Activated CD8-positive, alpha-beta memory T cell treated with anti-CD3 and anti-CD28 coated beads, Interleukin-2, amount 50 U/mL, for 1 hour (primary cell): ENCODE measurements around the gene ZMIZ2.

ENCODE experiments used
- DNase-seq: peaks from one replicate; pipeline ENCODE4 v3.0.0-alpha.2; 2020; ENCODE audit errors: extremely low read depth

The ZMIZ2 gene

GRCh38 chr7:44755698-44756627 lies 7.3 kb downstream of the ZMIZ2 start:
- no peak for DNase-seq

GRCh38 chr7:44756904-44757303 lies 8.3 kb downstream of the ZMIZ2 start:
- DNase-seq = no peak

GRCh38 chr7:44757311-44757710 lies 8.7 kb downstream of the ZMIZ2 start:
- no peak for DNase-seq

GRCh38 chr7:44757739-44758138 lies 9.1 kb downstream of the ZMIZ2 start:
- DNase-seq = no peak

- DNase-seq = no peak
These were observed 10.6 kb downstream of the ZMIZ2 start for GRCh38 chr7:44759246-44759645.

GRCh38 chr7:44760034-44760580 lies 11.5 kb downstream of the ZMIZ2 start:
- no peak for DNase-seq

- DNase-seq = no peak
These were observed 12.8 kb downstream of the ZMIZ2 start for GRCh38 chr7:44761207-44762161.

- no peak for DNase-seq
These were observed 13.7 kb downstream of the ZMIZ2 start for GRCh38 chr7:44762300-44762699.

GRCh38 chr7:44762726-44763522 lies 14.3 kb downstream of the ZMIZ2 start:
- no peak for DNase-seq

GRCh38 chr7:44764081-44764480 lies 15.4 kb downstream of the ZMIZ2 start:
- DNase-seq = no peak

GRCh38 chr7:44764665-44765578 lies 16.3 kb downstream of the ZMIZ2 start:
- DNase-seq = no peak

- no peak for DNase-seq
These were observed 17.1 kb downstream of the ZMIZ2 start for GRCh38 chr7:44765579-44766415.

- no peak for DNase-seq
These were observed 17.8 kb downstream of the ZMIZ2 start for GRCh38 chr7:44766416-44766801.

GRCh38 chr7:44767134-44767911 lies 18.7 kb downstream of the ZMIZ2 start:
- DNase-seq = no peak

- DNase-seq = no peak
These were observed 19.4 kb downstream of the ZMIZ2 start for GRCh38 chr7:44767912-44768627.

- no peak for DNase-seq
These were observed 20.2 kb downstream of the ZMIZ2 start for GRCh38 chr7:44768628-44769371.

- no peak for DNase-seq
These were observed 20.7 kb downstream of the ZMIZ2 start for GRCh38 chr7:44769376-44769775.
